Uterus (tissue), 2 donors: ENCODE data around the gene KCND3.

Source experiments
- CTCF ChIP-seq, 4 experiments: fragments of 200-600 bp in 2 of 4; fragments of 450-650 bp in 2 of 4; sonication (generic) in 2 of 4; IDR thresholded peaks; one replicate each; pipeline ENCODE4 v1.5.1; 2016 to 2019; ENCODE audit warnings: antibody characterized with exemption in 4 of 4, mild to moderate bottlenecking in 2 of 4, moderate library complexity in 1 of 4
- POLR2A ChIP-seq, 2 donors: fragments of 450-650 bp; IDR thresholded peaks; one replicate each; pipeline ENCODE4 v1.6.1; 2016; ENCODE audit warnings: antibody characterized with exemption in 2 of 2, mild to moderate bottlenecking in 1 of 2, moderate library complexity in 1 of 2

- no peak for TF ChIP-seq POLR2A (IDR thresholded peaks at IDR 0.05)
- TF ChIP-seq CTCF (IDR thresholded peaks at IDR 0.05): no peak
These were observed 161.5 kb downstream of the KCND3 start for GRCh38 chr1:111827946-111828345.
